Esophagus squamous epithelium (tissue), 5 donors: ENCODE data around the gene CPXM1. TPM values are rescaled to one million over a fixed set of nuclear protein-coding genes. Genes with fewer than 3 reads are reported as not detected.

Experiments used
- DNase-seq: peaks from one replicate; lab custom pipeline; 2025; lab: John Stamatoyannopoulos, UW
- H3K27ac ChIP-seq, 4 donors: fragments of 200-600 bp; sonication (generic); one replicate each; pipeline ENCODE4 v1.5.1; 2016 to 2019; ENCODE audit warnings: mild to moderate bottlenecking in 1 of 4
- H3K27me3 ChIP-seq, 4 donors: fragments of 200-600 bp; sonication (generic); 1 replicate in 3 of 4; 2 replicates in 1 of 4; pipeline versions ENCODE4 v1.5.1 to v1.6.0; 2017 to 2021; ENCODE audit warnings: antibody characterized with exemption in 1 of 4
- H3K36me3 ChIP-seq, 3 donors: fragments of 200-600 bp; sonication (generic); one replicate each; pipeline ENCODE4 v1.5.1; 2016 to 2019
- H3K4me1 ChIP-seq, 3 donors: fragments of 200-600 bp; sonication (generic); one replicate each; pipeline ENCODE4 v1.5.1; 2017 to 2019
- H3K4me3 ChIP-seq, 4 donors: fragments of 200-600 bp; sonication (generic); 1 replicate in 3 of 4; 2 replicates in 1 of 4; pipeline ENCODE4 v1.5.1; 2016 to 2019; ENCODE audit warnings: mild to moderate bottlenecking in 2 of 4, moderate library complexity in 1 of 4
- H3K9me3 ChIP-seq, 3 donors: fragments of 200-600 bp; sonication (generic); one replicate each; pipeline ENCODE4 v1.5.1; 2016 to 2019
- POLR2A ChIP-seq, 4 donors: fragments of 450-650 bp; IDR thresholded peaks; one replicate each; pipeline ENCODE4 v1.6.1; 2017; ENCODE audit warnings: antibody characterized with exemption in 4 of 4, mild to moderate bottlenecking in 4 of 4, moderate library complexity in 3 of 4
- WGBS, 2 donors: methylation state at CpG; one replicate each; pipeline ENCODE4 v1.1.5; 2018; 5-methylcytosine and 5-hydroxymethylcytosine counted together
- intact Hi-C: fragments of 100-400 bp; cut with DNase I; formaldehyde crosslinking; loops from one replicate; pipeline ENCODE4 v1.15.0; 2022
- total RNA-seq, 4 donors: library from RNA; depleted of rRNA; stranded (reverse); fragments of >200 nt; gene quantifications; one replicate each; pipeline ENCODE4 v1.1.0, GENCODE V29; 2016
- TF ChIP-seq, protein P1 (sequence below), 6 experiments: fragments of 450-650 bp in 4 of 6; fragments of 200-600 bp in 2 of 6; sonication (generic) in 2 of 6; IDR thresholded peaks; one replicate each; pipeline ENCODE4 v1.5.1; 2016 to 2019; ENCODE audit warnings: antibody characterized with exemption in 6 of 6, mild to moderate bottlenecking in 4 of 6, moderate library complexity in 4 of 6
- donor health status: DM: yes; HTN: yes; CAD: no.

Gene CPXM1
- total RNA-seq, 4 donors from 2014 or later, result 0.15 to 3.8 (median 0.93) TPM

DNA sequence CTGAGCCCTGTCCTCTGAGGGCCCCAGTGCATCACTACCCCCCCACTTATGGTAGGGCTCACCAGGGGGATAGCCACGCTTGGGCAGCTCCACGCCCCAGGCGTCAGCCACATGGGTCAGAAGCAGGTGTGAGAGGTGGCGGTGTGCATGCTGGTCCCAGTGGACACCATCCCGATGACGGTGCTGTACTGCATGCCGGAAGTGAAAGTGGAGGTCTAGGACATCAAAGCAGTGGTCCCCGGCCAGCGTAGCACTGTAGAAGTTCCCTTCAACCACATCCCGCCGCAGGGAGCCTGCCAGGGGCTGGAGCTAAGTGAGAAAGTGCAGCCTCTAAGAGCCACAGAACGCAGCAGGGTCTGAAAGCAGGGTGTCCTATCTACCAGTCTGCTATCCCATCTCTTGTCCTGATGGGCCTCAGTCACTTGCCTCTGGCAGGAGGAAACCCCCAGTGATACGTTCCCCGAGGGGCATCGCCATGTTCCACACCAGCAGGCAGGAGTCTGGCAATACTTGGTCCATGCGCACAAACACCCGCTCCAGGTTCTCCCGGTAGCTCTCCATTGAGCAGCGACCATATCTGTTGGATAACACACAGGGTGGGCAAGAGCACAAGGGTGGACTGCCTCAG is 37.9 kb upstream of the CPXM1 start:
- no peak overlapping the region for H3K4me3 ChIP-seq
- no peak for DNase-seq
- H3K36me3 ChIP-seq, result peaks cover 0 to 36% (median 0%) of the 10 kb centered on the region in 3 donors
- H3K27ac ChIP-seq, result no peak overlapping the region
- 97 to 100% methylated on average over 5 of the region's 19 CpGs for WGBS, 2 donors
- no peaks in the 10 kb centered on the region for H3K27me3 ChIP-seq
- peaks cover 12 to 34% (median 18%) of the 10 kb centered on the region in 3 donors for H3K4me1 ChIP-seq
- no peaks in the 10 kb centered on the region for H3K9me3 ChIP-seq
- TF ChIP-seq POLR2A (IDR thresholded peaks at IDR 0.05), result no peak
- TF ChIP-seq, protein P1, sequence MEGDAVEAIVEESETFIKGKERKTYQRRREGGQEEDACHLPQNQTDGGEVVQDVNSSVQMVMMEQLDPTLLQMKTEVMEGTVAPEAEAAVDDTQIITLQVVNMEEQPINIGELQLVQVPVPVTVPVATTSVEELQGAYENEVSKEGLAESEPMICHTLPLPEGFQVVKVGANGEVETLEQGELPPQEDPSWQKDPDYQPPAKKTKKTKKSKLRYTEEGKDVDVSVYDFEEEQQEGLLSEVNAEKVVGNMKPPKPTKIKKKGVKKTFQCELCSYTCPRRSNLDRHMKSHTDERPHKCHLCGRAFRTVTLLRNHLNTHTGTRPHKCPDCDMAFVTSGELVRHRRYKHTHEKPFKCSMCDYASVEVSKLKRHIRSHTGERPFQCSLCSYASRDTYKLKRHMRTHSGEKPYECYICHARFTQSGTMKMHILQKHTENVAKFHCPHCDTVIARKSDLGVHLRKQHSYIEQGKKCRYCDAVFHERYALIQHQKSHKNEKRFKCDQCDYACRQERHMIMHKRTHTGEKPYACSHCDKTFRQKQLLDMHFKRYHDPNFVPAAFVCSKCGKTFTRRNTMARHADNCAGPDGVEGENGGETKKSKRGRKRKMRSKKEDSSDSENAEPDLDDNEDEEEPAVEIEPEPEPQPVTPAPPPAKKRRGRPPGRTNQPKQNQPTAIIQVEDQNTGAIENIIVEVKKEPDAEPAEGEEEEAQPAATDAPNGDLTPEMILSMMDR (IDR thresholded peaks at IDR 0.05), result no peak
- intact Hi-C loops, result no loop called here

DNA sequence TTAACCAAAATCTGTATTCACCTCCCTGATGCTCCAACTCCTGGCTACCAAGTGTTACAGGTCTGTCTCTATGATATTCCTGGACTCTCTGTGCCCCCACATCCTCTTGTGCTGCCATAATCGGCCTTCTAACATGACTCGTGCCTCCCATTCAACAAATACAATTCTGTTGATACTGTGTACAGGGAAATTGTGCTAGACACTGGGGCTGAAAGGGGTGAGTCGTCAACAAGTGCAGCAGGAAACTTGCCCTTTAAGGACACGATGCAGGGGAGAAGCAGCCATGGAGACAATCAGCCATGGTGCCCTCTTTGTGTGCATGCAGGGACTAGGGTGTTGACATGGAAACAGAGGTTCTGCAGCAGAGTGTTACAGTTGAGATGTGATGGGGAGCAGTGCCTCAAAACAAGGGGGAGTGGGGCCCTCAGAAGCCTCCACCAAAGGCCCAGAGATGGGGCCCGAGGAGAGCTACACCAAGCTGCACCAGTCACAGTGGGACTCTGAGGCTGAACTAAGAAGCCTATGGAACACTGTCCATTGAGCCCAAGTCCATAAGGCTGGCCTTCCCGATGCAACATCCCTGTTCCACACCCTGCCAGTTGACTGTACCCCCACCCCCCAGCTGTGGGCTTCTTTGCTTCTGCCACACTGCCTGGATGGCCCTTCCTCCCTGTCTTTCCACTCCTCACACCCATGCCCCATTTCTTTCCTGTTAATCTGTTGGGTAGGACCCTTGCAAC is 37.0 kb upstream of the CPXM1 start:
- peaks cover 0 to 36% (median 0%) of the 10 kb centered on the region in 3 donors for H3K36me3 ChIP-seq
- H3K4me3 ChIP-seq, result no peak overlapping the region
- H3K27me3 ChIP-seq, result no peaks in the 10 kb centered on the region
- H3K4me1 ChIP-seq, result peaks cover 12 to 29% (median 19%) of the 10 kb centered on the region in 3 donors
- DNase-seq, result no peak
- intact Hi-C loops, result no loop called here
- H3K9me3 ChIP-seq, result no peaks in the 10 kb centered on the region
- whole genome bisulfite sequencing, 2 donors, result 73 to 78% methylated on average over 4 of the region's 6 CpGs
- H3K27ac ChIP-seq, result no peak overlapping the region
- TF ChIP-seq, protein P1 (IDR thresholded peaks at IDR 0.05), result no peak
- TF ChIP-seq POLR2A (IDR thresholded peaks at IDR 0.05), result no peak

DNA sequence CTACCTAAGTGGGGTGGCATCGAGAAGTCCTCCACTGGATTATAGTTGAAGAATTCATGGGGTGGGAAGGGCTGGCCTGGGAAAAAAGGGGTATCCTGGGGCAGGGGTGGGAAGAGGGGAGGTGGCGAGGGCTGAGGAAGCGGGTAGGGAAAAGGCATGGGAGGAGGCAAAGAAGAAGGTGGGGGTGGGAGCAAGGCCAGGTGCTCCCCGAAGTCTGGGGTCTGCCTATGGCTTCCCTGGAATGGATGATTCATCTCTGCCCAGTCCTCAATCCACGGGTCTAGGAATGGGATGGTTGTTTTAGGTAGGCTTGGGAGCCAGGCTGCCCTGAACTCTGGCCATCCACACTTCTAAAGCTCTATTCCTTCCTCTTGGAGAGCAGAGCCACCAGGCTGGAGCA is 35.6 kb upstream of the CPXM1 start:
- 82 to 90% methylated on average over 4 to 5 of the region's 5 CpGs for WGBS, 2 donors
- H3K27ac ChIP-seq, result no peak overlapping the region
- intact Hi-C loops, result no loop called here
- no peaks in the 10 kb centered on the region for H3K9me3 ChIP-seq
- DNase-seq, result no peak
- no peaks in the 10 kb centered on the region for H3K27me3 ChIP-seq
- peaks cover 0 to 36% (median 0%) of the 10 kb centered on the region in 3 donors for H3K36me3 ChIP-seq
- no peak for TF ChIP-seq POLR2A (IDR thresholded peaks at IDR 0.05)
- TF ChIP-seq, protein P1 (IDR thresholded peaks at IDR 0.05), result no peak
- no peak overlapping the region for H3K4me3 ChIP-seq
- peaks cover 4 to 23% (median 15%) of the 10 kb centered on the region in 3 donors for H3K4me1 ChIP-seq

GRCh38 chr20:2835331-2835796 is 34.9 kb upstream of the CPXM1 start:
- H3K27me3 ChIP-seq, result no peaks in the 10 kb centered on the region
- peaks cover 4 to 23% (median 15%) of the 10 kb centered on the region in 3 donors for H3K4me1 ChIP-seq
- WGBS, 2 donors, result 100% methylated on average over 1 to 2 of the region's 6 CpGs
- H3K9me3 ChIP-seq, result no peaks in the 10 kb centered on the region
- no peak overlapping the region for H3K27ac ChIP-seq
- no peak for TF ChIP-seq POLR2A (IDR thresholded peaks at IDR 0.05)
- TF ChIP-seq, protein P1 (IDR thresholded peaks at IDR 0.05), result no peak
- no peak for DNase-seq
- no peak overlapping the region for H3K4me3 ChIP-seq
- H3K36me3 ChIP-seq, result peaks cover 0 to 36% (median 0%) of the 10 kb centered on the region in 3 donors
- intact Hi-C loops, result no loop called here
